Coronary artery (tissue), 2 donors: ENCODE data around the gene NR2F1-AS1.
"Not testable (repeated sequence)": the region's sequence is repeated elsewhere in the genome, so short reads cannot be mapped to it uniquely, and the experiment has no call there.

Source experiments
- DNase-seq: peaks from one replicate; pipeline ENCODE4 v3.0.0-alpha.2; 2017; ENCODE audit warnings: low spot score
- H3K27ac ChIP-seq, 2 donors: fragments of 200-600 bp; sonication (generic); one replicate each; pipeline ENCODE4 v1.5.1; 2016 to 2019
- H3K4me3 ChIP-seq: fragments of 200-600 bp; sonication (generic); 2 replicates; pipeline ENCODE4 v1.5.1; 2016; ENCODE audit warnings: mild to moderate bottlenecking, moderate library complexity
- CTCF ChIP-seq: fragments of 200-600 bp; sonication (generic); IDR thresholded peaks from one replicate; pipeline ENCODE4 v1.5.1; 2019; ENCODE audit warnings: antibody characterized with exemption

NR2F1-AS1 gene

GRCh38 chr5:93513298-93513697 lies 67.7 kb downstream of the NR2F1-AS1 start:
- no peak overlapping the region for H3K27ac ChIP-seq
- H3K4me3 ChIP-seq = no peak overlapping the region
- no peak for DNase-seq
- TF ChIP-seq CTCF = no peak

DNA sequence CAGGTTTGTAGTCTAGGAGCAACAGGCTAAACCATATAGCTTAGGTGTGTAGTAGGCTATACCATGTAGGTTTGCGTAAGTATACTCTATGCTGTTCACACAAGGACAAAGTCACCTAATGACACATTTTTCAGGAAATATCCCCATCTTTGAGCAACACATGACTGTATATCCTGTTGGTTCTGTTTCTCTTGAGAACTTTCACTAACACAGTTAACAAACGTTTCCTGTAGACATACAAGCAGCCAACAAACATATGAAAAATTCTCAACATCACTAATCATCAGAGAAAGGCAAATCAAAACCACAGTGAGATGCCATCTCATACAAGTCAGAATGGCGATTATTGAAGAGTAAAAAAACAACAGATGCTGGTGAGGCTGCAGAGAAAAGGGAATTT lies 68.2 kb downstream of the NR2F1-AS1 start:
- H3K4me3 ChIP-seq = no peak overlapping the region
- no peak for DNase-seq
- no peak overlapping the region for H3K27ac ChIP-seq
- no peak for TF ChIP-seq CTCF

GRCh38 chr5:93511445-93511844 lies 69.6 kb downstream of the NR2F1-AS1 start:
- H3K4me3 ChIP-seq = no peak overlapping the region
- no peak for DNase-seq
- H3K27ac ChIP-seq = no peak overlapping the region
- no peak for TF ChIP-seq CTCF

- Histone ChIP-seq H3K27ac (no peak overlapping the region), H3K4me3 (no peak overlapping the region)
- no peak for DNase-seq
- TF ChIP-seq CTCF = no peak
Measured at GRCh38 chr5:93510626-93511380, 70.2 kb downstream of the NR2F1-AS1 start.

DNA sequence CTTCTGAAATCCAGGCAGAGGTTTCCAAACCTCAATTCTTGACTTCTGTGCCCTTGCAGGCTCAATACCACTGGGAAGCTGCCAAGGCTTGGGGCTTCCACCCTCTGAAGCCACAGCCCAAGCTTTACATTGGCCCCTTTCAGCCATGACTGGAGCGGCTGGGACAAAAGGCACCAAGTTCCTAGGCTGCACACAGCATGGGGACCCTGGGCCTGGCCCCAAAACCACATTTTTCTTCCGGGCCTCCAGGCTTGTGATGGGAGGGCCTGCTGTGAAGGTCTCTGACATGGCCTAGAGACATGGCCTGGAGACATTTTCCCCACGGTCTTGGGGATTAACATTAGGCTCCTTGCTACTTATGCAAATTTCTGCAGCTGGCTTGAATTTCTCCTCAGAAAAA lies 75.5 kb downstream of the NR2F1-AS1 start:
- H3K4me3 ChIP-seq, DNase-seq, H3K27ac ChIP-seq: not testable (repeated sequence)

- Histone ChIP-seq H3K27ac (no peak overlapping the region), H3K4me3 (no peak overlapping the region)
- no peak for DNase-seq
- no peak for TF ChIP-seq CTCF
Measured at GRCh38 chr5:93503598-93504067, 77.4 kb downstream of the NR2F1-AS1 start.

GRCh38 chr5:93497096-93497495 lies 83.9 kb downstream of the NR2F1-AS1 start:
- Histone ChIP-seq H3K4me3 (no peak overlapping the region), H3K27ac (no peak overlapping the region)
- no peak for TF ChIP-seq CTCF
- no peak for DNase-seq
